A549 (cell line): ENCODE results near the gene PPP1R7. TPM values are rescaled to one million over a fixed set of nuclear protein-coding genes. Genes with fewer than 3 reads are reported as not detected.

Experiments used
- ATAC-seq, 2 experiments: fragments of 200-7000 bp in 1 of 2; fragments of >200 bp in 1 of 2; cut with Nextera tagmentation in 1 of 2; cut with Tn5 transposase in 1 of 2; 3 replicates each; pipeline versions ENCODE4 v1.8.0 to v1.9.1; 2018 to 2020; ENCODE audit warnings: mild to moderate bottlenecking in 1 of 2, moderate library complexity in 1 of 2
- CTCF ChIA-PET: fragments of 300-600 bp; sonication (Branson Sonifier 250); formaldehyde crosslinking; extraction: SDS; loops from one replicate; lab custom pipeline; 2021; ENCODE audit warnings: antibody characterized with exemption, inconsistent platforms; lab: Yijun Ruan, JAX
- POLR2A ChIA-PET: fragments of 350-600 bp; formaldehyde crosslinking; extraction: SDS; loops from one replicate; lab custom pipeline; 2021; ENCODE audit warnings: antibody characterized with exemption, inconsistent platforms; lab: Yijun Ruan, JAX
- DNase-seq, 2 experiments: peaks; one replicate each; pipeline versions ENCODE4 v3.0.0 to v3.0.0-alpha.2; 2011 to 2016; ENCODE audit warnings: low read depth in 1 of 2, low spot score in 1 of 2
- FAIRE-seq: peaks from 2 replicates; lab custom pipeline; 2011; peaks lifted over from hg19 to GRCh38; lab: Jason Lieb, UNC
- H3K27ac ChIP-seq, 2 experiments: fragments of >200 bp; sonication (Bioruptor Twin); formaldehyde crosslinking; 3 replicates each; pipeline ENCODE4 v1.5.1; 2016 to 2017
- H3K4me1 ChIP-seq: fragments of >200 bp; sonication (Bioruptor Twin); formaldehyde crosslinking; 3 replicates; pipeline ENCODE4 v1.6.1; 2016
- H3K4me2 ChIP-seq: fragments of >200 bp; sonication (Bioruptor Twin); formaldehyde crosslinking; 3 replicates; pipeline ENCODE4 v1.6.1; 2016
- H3K4me3 ChIP-seq: fragments of >200 bp; sonication (Bioruptor Twin); formaldehyde crosslinking; 3 replicates; pipeline ENCODE4 v1.5.1; 2016
- H3K9me3 ChIP-seq: fragments of >200 bp; sonication (Bioruptor Twin); formaldehyde crosslinking; 3 replicates; pipeline ENCODE4 v1.6.1; 2016
- CBX8 ChIP-seq: fragments of 200-600 bp; sonication (generic); IDR thresholded peaks from 2 replicates; pipeline ENCODE4 v1.6.1; 2016
- EHMT2 ChIP-seq: fragments of 200-600 bp; sonication (generic); IDR thresholded peaks from 2 replicates; pipeline ENCODE4 v1.6.1; 2016; ENCODE audit warnings: antibody characterized with exemption, low read depth, mild to moderate bottlenecking, moderate library complexity
- FOSL2 ChIP-seq, 2 experiments: fragments of 450-650 bp in 1 of 2; fragments of >200 bp in 1 of 2; sonication (Bioruptor Twin) in 1 of 2; formaldehyde crosslinking; IDR thresholded peaks; 2 replicates each; pipeline versions ENCODE4 v1.5.0 to v1.6.1; 2016 to 2020; ENCODE audit warnings: mild to moderate bottlenecking in 1 of 2, moderate library complexity in 1 of 2
- FOXS1 ChIP-seq: fragments of 250-450 bp; sonication (Bioruptor Pico); IDR thresholded peaks from 2 replicates; pipeline ENCODE4 v1.5.0; 2020; ENCODE audit warnings: mild to moderate bottlenecking, moderate library complexity
- HDAC2 ChIP-seq: fragments of 200-600 bp; sonication (generic); IDR thresholded peaks from 2 replicates; pipeline ENCODE4 v1.6.1; 2016
- HEYL ChIP-seq: fragments of 250-450 bp; sonication (Bioruptor Pico); IDR thresholded peaks from 2 replicates; pipeline ENCODE4 v1.8.0; 2021; ENCODE audit warnings: mild to moderate bottlenecking, moderate library complexity
- HOXB13 ChIP-seq: fragments of 250-450 bp; sonication (Bioruptor Pico); IDR thresholded peaks from 2 replicates; pipeline ENCODE4 v1.5.0; 2020; ENCODE audit warnings: low read depth, mild to moderate bottlenecking, moderate library complexity
- MAFK ChIP-seq: fragments of 450-650 bp; IDR thresholded peaks from 2 replicates; pipeline ENCODE4 v1.6.1; 2014; ENCODE audit not compliant: partially characterized antibody
- MAZ ChIP-seq: fragments of 150-350 bp; IDR thresholded peaks from 2 replicates; pipeline ENCODE4 v1.6.1; 2014; ENCODE audit warnings: antibody characterized with exemption, low read depth, low read length, borderline replicate concordance
- MYC ChIP-seq: IDR thresholded peaks from 2 replicates; pipeline ENCODE4 v1.6.1; 2012; ENCODE audit warnings: mild to moderate bottlenecking, inconsistent platforms, low read length, improper control_type of control experiment, borderline replicate concordance
- POLR2AphosphoS2 ChIP-seq: conservative IDR thresholded peaks from 2 replicates; pipeline ENCODE4 v1.6.1; 2012; ENCODE audit warnings: low read length, improper control_type of control experiment, inconsistent platforms
- RARB ChIP-seq: fragments of 250-450 bp; sonication (Bioruptor Pico); IDR thresholded peaks from 2 replicates; pipeline ENCODE4 v1.8.0; 2021; ENCODE audit warnings: mild to moderate bottlenecking, moderate library complexity
- RCOR1 ChIP-seq: fragments of 150-350 bp; IDR thresholded peaks from 2 replicates; pipeline ENCODE4 v1.6.1; 2014; ENCODE audit warnings: antibody characterized with exemption, low read length, low read depth
- RFX5 ChIP-seq: fragments of 450-650 bp; IDR thresholded peaks from 2 replicates; pipeline ENCODE4 v1.7.1; 2014; ENCODE audit warnings: antibody characterized with exemption, mild to moderate bottlenecking, moderate library complexity
- RNF2 ChIP-seq: fragments of 200-600 bp; sonication (generic); IDR thresholded peaks from 2 replicates; pipeline ENCODE4 v1.6.1; 2016; ENCODE audit warnings: low read depth, mild to moderate bottlenecking, antibody characterized with exemption, moderate library complexity, borderline replicate concordance
- SMC3 ChIP-seq: fragments of >200 bp; sonication (Bioruptor Twin); formaldehyde crosslinking; IDR thresholded peaks from 3 replicates; pipeline ENCODE4 v1.6.1; 2018; ENCODE audit warnings: inconsistent platforms
- TP53 ChIP-seq: fragments of 250-450 bp; sonication (Bioruptor Pico); IDR thresholded peaks from 2 replicates; pipeline ENCODE4 v1.5.0; 2021; ENCODE audit warnings: mild to moderate bottlenecking, moderate library complexity
- ZC3H11A ChIP-seq: fragments of 450-650 bp; IDR thresholded peaks from 2 replicates; pipeline ENCODE4 v1.6.1; 2014; ENCODE audit warnings: antibody characterized with exemption, mild to moderate bottlenecking
- ZNF302 ChIP-seq: fragments of 250-450 bp; sonication (Bioruptor Pico); IDR thresholded peaks from 2 replicates; pipeline ENCODE4 v1.9.0; 2021; ENCODE audit warnings: inconsistent platforms, mild to moderate bottlenecking, moderate library complexity
- ZSCAN20 ChIP-seq: fragments of 250-450 bp; sonication (Bioruptor Pico); IDR thresholded peaks from 2 replicates; pipeline ENCODE4 v1.8.0; 2022; ENCODE audit warnings: mild to moderate bottlenecking, moderate library complexity
- WGBS: methylation state at CpG from one replicate; pipeline ENCODE4 v1.1.6; 2017; ENCODE audit errors: missing lambda C conversion rate; 5-methylcytosine and 5-hydroxymethylcytosine counted together
- polyA plus RNA-seq, 4 experiments: library from polyadenylated mRNA; depleted of rRNA in 3 of 4; stranded (reverse); fragments of >200 nt; fragmentation: RNase III in 1 of 4; extraction: RNeasy Plus Mini Kit Qiagen cat#74134 plus additional on column Dnase treatment in 1 of 4; gene quantifications; 2 replicates in 3 of 4; 3 replicates in 1 of 4; pipeline ENCODE4 v1.2.3, GENCODE V29; 2011 to 2017
- TF ChIP-seq, protein P1 (sequence below): fragments of >200 bp; sonication (Bioruptor Twin); formaldehyde crosslinking; IDR thresholded peaks from 3 replicates; pipeline ENCODE4 v1.5.1; 2016
- TF ChIP-seq, protein P2 (sequence below): fragments of >200 bp; sonication (Bioruptor Twin); formaldehyde crosslinking; IDR thresholded peaks from 3 replicates; pipeline ENCODE4 v1.6.1; 2016
- TF ChIP-seq, protein P3 (sequence below): fragments of 250-450 bp; sonication (Bioruptor Pico); IDR thresholded peaks from 2 replicates; pipeline ENCODE4 v1.5.0; 2021; ENCODE audit warnings: mild to moderate bottlenecking, moderate library complexity, borderline replicate concordance
- TF ChIP-seq, protein P4 (sequence below): IDR thresholded peaks from 2 replicates; pipeline ENCODE4 v1.6.1; 2012

PPP1R7 gene
- polyA plus RNA-seq, 2 of the 4 experiments (the other 2 are of a cell fraction), result 76.4 to 124 TPM

DNA sequence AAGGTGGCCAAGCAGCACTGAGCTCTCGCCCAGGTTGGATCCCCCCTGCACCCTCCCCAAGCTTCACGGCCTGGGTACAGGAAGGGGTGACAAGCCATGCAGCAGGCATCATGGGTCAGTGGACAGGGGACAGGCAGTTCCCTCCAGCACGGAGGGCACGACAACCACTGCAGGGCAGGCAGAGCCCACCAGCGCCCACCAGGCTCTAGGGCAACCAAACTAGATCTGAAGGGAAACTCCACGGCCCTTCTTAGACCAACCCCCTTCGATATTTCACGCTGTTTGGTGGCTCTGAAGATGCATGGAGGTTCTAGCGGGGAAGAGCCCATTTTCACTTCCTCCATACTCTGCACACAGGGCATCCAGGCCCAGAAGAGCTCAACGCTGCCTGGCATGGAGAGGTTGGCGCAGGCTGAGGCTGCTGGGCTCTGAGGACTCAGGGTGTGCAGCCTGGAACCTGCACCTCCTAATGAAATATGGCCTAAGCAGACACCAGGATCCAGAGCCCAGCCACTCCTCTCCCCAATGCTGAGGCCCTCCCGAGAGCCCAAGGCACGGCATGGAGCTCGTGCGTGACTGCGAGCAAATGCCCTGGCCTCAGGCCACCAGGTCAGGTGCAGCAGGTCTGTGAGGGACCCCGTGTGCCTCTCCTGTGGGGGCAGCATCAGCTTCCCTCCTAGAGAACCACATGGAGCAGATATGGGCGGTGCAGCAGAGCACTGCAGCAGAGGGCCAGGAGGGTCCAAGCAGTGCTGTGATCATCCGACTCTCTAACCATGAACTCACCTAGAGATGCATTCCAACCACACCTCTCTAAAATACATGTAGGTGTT, 39.4 kb upstream of the PPP1R7 start (continued):
- TF ChIP-seq, protein P1, sequence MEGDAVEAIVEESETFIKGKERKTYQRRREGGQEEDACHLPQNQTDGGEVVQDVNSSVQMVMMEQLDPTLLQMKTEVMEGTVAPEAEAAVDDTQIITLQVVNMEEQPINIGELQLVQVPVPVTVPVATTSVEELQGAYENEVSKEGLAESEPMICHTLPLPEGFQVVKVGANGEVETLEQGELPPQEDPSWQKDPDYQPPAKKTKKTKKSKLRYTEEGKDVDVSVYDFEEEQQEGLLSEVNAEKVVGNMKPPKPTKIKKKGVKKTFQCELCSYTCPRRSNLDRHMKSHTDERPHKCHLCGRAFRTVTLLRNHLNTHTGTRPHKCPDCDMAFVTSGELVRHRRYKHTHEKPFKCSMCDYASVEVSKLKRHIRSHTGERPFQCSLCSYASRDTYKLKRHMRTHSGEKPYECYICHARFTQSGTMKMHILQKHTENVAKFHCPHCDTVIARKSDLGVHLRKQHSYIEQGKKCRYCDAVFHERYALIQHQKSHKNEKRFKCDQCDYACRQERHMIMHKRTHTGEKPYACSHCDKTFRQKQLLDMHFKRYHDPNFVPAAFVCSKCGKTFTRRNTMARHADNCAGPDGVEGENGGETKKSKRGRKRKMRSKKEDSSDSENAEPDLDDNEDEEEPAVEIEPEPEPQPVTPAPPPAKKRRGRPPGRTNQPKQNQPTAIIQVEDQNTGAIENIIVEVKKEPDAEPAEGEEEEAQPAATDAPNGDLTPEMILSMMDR, result no peak

DNA sequence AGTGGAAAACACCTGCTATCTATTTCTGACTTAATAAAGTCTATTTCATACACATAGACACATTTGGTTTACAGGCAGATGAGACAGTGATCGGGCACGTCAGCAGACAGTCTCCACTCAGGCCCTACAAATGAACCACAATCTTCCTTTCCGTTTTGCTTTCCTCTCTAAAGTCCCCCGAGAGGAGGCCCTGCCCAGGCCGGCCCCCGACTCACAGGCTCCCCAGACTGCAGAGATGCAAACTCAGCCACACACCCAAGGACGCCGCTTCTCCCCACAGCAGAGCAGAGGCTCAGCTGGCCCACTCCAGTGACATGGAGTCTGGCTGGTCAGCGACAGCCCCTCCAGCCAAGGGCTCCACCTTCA, 38.8 kb upstream of the PPP1R7 start:
- Histone ChIP-seq H3K27ac (no peak overlapping the region), H3K9me3 (no peaks in the 10 kb centered on the region), H3K4me1 (no peaks in the 10 kb centered on the region), H3K4me3 (no peak overlapping the region), H3K4me2 (no peak overlapping the region)
- FAIRE-seq (no peak), DNase-seq (no peak), ATAC-seq (no peak)
- POLR2A ChIA-PET, result no interaction called here
- CTCF ChIA-PET, result interaction anchor here (0.5 to 1.1 kb wide), 2 partner anchors 11 to 411 kb away, joined by 3 read pairs; no protein-coding TSS in a partner anchor
- WGBS, result 92% methylated on average over 9 of the region's 9 CpGs
- TF ChIP-seq, protein P2, sequence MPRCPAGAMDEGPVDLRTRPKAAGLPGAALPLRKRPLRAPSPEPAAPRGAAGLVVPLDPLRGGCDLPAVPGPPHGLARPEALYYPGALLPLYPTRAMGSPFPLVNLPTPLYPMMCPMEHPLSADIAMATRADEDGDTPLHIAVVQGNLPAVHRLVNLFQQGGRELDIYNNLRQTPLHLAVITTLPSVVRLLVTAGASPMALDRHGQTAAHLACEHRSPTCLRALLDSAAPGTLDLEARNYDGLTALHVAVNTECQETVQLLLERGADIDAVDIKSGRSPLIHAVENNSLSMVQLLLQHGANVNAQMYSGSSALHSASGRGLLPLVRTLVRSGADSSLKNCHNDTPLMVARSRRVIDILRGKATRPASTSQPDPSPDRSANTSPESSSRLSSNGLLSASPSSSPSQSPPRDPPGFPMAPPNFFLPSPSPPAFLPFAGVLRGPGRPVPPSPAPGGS, result no peak
- no peak for TF ChIP-seq TP53 (CRISPR knock-in tag)
- no peak for TF ChIP-seq FOXS1 (CRISPR knock-in tag)
- TF ChIP-seq SMC3, result no peak
- TF ChIP-seq EHMT2, result no peak
- TF ChIP-seq RFX5, result no peak
- no peak for TF ChIP-seq HOXB13 (CRISPR knock-in tag)

DNA sequence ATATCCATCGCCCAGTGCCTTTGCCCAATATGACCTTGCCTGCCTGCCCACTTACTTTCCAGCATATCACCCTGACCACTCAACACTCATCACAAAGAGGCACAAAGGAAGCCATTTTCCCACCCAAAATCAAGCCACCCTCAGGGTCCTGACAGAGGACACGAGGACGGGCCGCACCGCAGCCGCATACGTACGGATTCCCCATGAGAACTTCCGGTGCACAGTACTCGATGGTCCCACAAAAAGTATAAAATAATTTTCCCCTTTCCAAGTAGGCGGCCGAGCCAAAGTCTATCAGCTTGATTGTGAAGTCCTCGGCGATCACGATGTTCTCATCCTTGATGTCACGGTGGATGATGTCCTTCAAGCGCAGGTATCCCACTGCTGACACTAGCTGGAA, 38.2 kb upstream of the PPP1R7 start:
- DNase-seq, result no peak
- H3K4me3 ChIP-seq, result no peak overlapping the region
- WGBS, result 95% methylated on average over 17 of the region's 17 CpGs
- ChIA-PET CTCF (interaction anchor here (1.1 kb wide), 2 partner anchors 8 to 12 kb away, joined by 3 read pairs; no protein-coding TSS in a partner anchor), POLR2A (no interaction called here)
- no peaks in the 10 kb centered on the region for H3K9me3 ChIP-seq
- no peak overlapping the region for H3K4me2 ChIP-seq
- TF ChIP-seq CBX8, result no peak
- TF ChIP-seq, protein P3, sequence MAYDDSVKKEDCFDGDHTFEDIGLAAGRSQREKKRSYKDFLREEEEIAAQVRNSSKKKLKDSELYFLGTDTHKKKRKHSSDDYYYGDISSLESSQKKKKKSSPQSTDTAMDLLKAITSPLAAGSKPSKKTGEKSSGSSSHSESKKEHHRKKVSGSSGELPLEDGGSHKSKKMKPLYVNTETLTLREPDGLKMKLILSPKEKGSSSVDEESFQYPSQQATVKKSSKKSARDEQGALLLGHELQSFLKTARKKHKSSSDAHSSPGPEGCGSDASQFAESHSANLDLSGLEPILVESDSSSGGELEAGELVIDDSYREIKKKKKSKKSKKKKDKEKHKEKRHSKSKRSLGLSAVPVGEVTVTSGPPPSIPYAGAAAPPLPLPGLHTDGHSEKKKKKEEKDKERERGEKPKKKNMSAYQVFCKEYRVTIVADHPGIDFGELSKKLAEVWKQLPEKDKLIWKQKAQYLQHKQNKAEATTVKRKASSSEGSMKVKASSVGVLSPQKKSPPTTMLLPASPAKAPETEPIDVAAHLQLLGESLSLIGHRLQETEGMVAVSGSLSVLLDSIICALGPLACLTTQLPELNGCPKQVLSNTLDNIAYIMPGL (CRISPR knock-in tag), result no peak
- no peak for TF ChIP-seq ZNF302 (CRISPR knock-in tag)
- no peak for TF ChIP-seq ZC3H11A
- no peak for TF ChIP-seq RCOR1
- no peak for TF ChIP-seq RARB (CRISPR knock-in tag)
- TF ChIP-seq MAZ, result no peak
- TF ChIP-seq RNF2, result no peak
- TF ChIP-seq, protein P4, sequence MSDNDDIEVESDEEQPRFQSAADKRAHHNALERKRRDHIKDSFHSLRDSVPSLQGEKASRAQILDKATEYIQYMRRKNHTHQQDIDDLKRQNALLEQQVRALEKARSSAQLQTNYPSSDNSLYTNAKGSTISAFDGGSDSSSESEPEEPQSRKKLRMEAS, result no peak
- TF ChIP-seq POLR2AphosphoS2, result no peak
- TF ChIP-seq HDAC2, result no peak
- TF ChIP-seq FOSL2 (IDR thresholded peaks at IDR 0.05), result no peak
- TF ChIP-seq FOSL2 (CRISPR knock-in tag; IDR thresholded peaks at IDR 0.05), result no peak
- TF ChIP-seq HEYL (CRISPR knock-in tag), result no peak
- TF ChIP-seq ZSCAN20 (CRISPR knock-in tag), result no peak
- no peak for TF ChIP-seq MYC
- no peak for TF ChIP-seq MAFK
- ATAC-seq, result no peak
- H3K4me1 ChIP-seq, result no peaks in the 10 kb centered on the region
- no peak for FAIRE-seq
- H3K27ac ChIP-seq, result no peak overlapping the region
